T-cell (primary cell): ENCODE results near the gene OR1F1. TPM values are rescaled to one million over a fixed set of nuclear protein-coding genes. Genes with fewer than 3 reads are reported as not detected.

ENCODE experiments used
- ATAC-seq, 4 experiments: fragments of 200-7000 bp in 3 of 4; fragments of 150-1000 bp in 1 of 4; cut with Tn5 transposase; replicated peaks in 1 of 4; 1 replicate in 3 of 4; 2 replicates in 1 of 4; pipeline ENCODE4 v1.10.0; 2021; ENCODE audit warnings: moderate library complexity in 3 of 4, mild to moderate bottlenecking in 2 of 4, moderate number of reproducible peaks in 1 of 4
- CTCF ChIA-PET, 2 donors: fragments of 300-600 bp; sonication (Branson Sonifier 250); formaldehyde crosslinking; loops; one replicate each; lab custom pipeline; 2022; ENCODE audit warnings: antibody characterized with exemption in 2 of 2; lab: Charles Lee
- POLR2A ChIA-PET, 2 donors: fragments of 300-600 bp; sonication (Branson Sonifier 250); formaldehyde crosslinking; loops; one replicate each; lab custom pipeline; 2022; ENCODE audit warnings: antibody characterized with exemption in 2 of 2; lab: Charles Lee
- DNase-seq, 35 experiments: peaks; one replicate each; pipeline versions ENCODE4 v3.0.0 to v3.0.0-alpha.2; 2013 to 2023
- H3K27ac ChIP-seq: one replicate; pipeline ENCODE4 v1.5.1; 2013; ENCODE audit warnings: low read length
- H3K27me3 ChIP-seq, 2 experiments: replicated peaks in 1 of 2; 1 replicate in 1 of 2; 2 replicates in 1 of 2; pipeline versions ENCODE4 v1.6.1 to v1.7.0; 2013; ENCODE audit warnings: low read length in 1 of 2, mixed read lengths in 1 of 2; ENCODE audit not compliant: control insufficient read depth in 2 of 2, insufficient read depth in 2 of 2; ENCODE audit errors: extremely low read depth in 1 of 2
- H3K36me3 ChIP-seq, 2 donors: 1 replicate in 1 of 2; 2 replicates in 1 of 2; pipeline versions ENCODE4 v1.6.1 to v1.7.0; 2013; ENCODE audit warnings: low read length in 1 of 2; ENCODE audit not compliant: control insufficient read depth in 2 of 2, insufficient read depth in 1 of 2; ENCODE audit errors: extremely low read depth in 1 of 2
- H3K4me1 ChIP-seq, 2 experiments: 1 replicate in 1 of 2; 2 replicates in 1 of 2; pipeline versions ENCODE4 v1.6.1 to v1.7.0; 2013; ENCODE audit warnings: low read length in 2 of 2, mixed read lengths in 1 of 2; ENCODE audit not compliant: insufficient read depth in 2 of 2, control insufficient read depth in 1 of 2; ENCODE audit errors: extremely low read depth in 1 of 2
- H3K4me3 ChIP-seq, 2 donors: 1 replicate in 1 of 2; 2 replicates in 1 of 2; pipeline versions ENCODE4 v1.5.1 to v1.7.0; 2013; ENCODE audit warnings: mild to moderate bottlenecking in 2 of 2, low read length in 1 of 2, moderate library complexity in 1 of 2; ENCODE audit not compliant: control insufficient read depth in 1 of 2; ENCODE audit errors: extremely low read depth in 1 of 2
- H3K9me3 ChIP-seq: 2 replicates; pipeline ENCODE4 v1.7.0; 2013
- H3K27ac Mint-ChIP-seq, 2 donors: one replicate each; pipeline ENCODE4 v1.8.0; 2020 to 2021; ENCODE audit warnings: mild to moderate bottlenecking in 2 of 2, mixed read lengths in 2 of 2
- H3K27me3 Mint-ChIP-seq, 2 donors: one replicate each; pipeline ENCODE4 v1.8.0; 2021 to 2022; ENCODE audit warnings: mixed read lengths in 2 of 2
- H3K36me3 Mint-ChIP-seq: one replicate; pipeline ENCODE4 v1.8.0; 2021; ENCODE audit warnings: mixed read lengths
- H3K4me1 Mint-ChIP-seq, 3 donors: one replicate each; pipeline ENCODE4 v1.8.0; 2020 to 2022; ENCODE audit warnings: mixed read lengths in 3 of 3, mild to moderate bottlenecking in 1 of 3
- H3K4me3 Mint-ChIP-seq, 3 donors: one replicate each; pipeline ENCODE4 v1.8.0; 2020 to 2022; ENCODE audit warnings: mild to moderate bottlenecking in 3 of 3, mixed read lengths in 3 of 3, moderate library complexity in 3 of 3
- H3K9me3 Mint-ChIP-seq, 3 donors: one replicate each; pipeline ENCODE4 v1.8.0; 2020 to 2022; ENCODE audit warnings: mixed read lengths in 3 of 3
- WGBS: methylation state at CpG from one replicate; pipeline ENCODE4 v1.1.5; 2013; ENCODE audit warnings: missing lambda C conversion rate; ENCODE audit not compliant: insufficient coverage; 5-methylcytosine and 5-hydroxymethylcytosine counted together
- total RNA-seq, 35 experiments: library from RNA in 6 of 35; stranded (reverse) in 6 of 35; fragments of 120-200 nt in 1 of 35; gene quantifications; one replicate each; pipeline versions ENCODE4 v1.2.1 to v1.2.4 and lab custom pipeline; 2013 to 2026

OR1F1 gene
- total RNA-seq, 5 donors from 2014 or later (not counting 1 experiment from before 2014, with no cell fraction given): not detected

DNA sequence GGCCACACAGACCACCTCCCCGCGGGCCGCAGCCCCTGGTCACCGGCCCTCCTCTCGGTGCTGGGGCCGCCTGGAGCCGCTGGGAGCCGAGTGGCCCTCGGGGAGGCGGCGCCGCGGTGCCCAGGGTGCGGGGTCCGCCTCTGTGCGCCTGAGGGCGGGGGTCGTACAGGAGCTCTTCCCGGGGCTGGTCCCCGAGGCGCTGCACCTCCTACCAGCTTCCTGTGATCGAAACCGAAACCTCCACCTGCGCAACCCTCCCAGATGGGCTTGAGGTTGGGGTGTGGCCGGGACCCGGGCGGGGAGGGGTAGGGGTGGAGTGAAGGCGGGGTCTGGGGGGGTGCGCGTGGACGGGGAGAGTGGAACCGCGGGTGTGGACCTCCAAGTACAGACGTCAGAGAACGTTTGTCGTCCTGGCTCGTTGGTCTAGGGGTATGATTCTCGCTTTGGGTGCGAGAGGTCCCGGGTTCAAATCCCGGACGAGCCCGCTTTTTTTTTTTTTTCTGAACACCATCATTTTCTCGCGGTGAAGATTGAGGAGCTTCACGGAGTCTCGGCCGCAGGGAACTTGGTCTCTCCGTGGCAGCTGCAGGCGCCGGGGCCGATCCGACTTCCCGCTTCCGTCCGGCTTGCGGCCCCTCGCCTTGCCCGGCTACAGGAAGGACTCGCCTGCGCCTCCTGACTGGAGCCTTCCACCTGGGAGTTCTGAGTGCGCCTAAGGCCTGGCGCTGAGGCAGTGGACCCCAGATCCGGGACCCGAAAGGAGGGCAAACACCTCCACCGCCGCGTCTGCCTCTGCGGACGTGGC, 29.3 kb upstream of the OR1F1 start:
- POLR2A ChIA-PET: interaction anchor here (0.6 to 0.7 kb wide), 5 partner anchors 9 to 276 kb away, joined by 3 to 16 read pairs (median 7); partner anchors contain the start of gene ZNF200 (in 1 of the 2)
- H3K27ac ChIP-seq: peak overlapping the region; percentile 69
- peak overlapping the region; percentile 92 to 94 for H3K27ac Mint-ChIP-seq
- peaks cover 0 to 20% (median 2%) of the 10 kb centered on the region in 3 donors for H3K9me3 Mint-ChIP-seq
- peaks cover 22 to 31% (median 24%) of the 10 kb centered on the region in 3 donors for H3K4me1 Mint-ChIP-seq
- peak; percentile 86 to 97 (median 94) for DNase-seq
- peak overlapping the region; percentile 87 to 96 (median 91) for H3K4me3 Mint-ChIP-seq
- no peaks in the 10 kb centered on the region for H3K9me3 ChIP-seq
- no peaks in the 10 kb centered on the region for H3K36me3 Mint-ChIP-seq
- peaks cover 12 to 30% of the 10 kb centered on the region in 2 experiments for H3K4me1 ChIP-seq
- CTCF ChIA-PET: interaction anchor here (0.6 to 1.4 kb wide), 6 partner anchors 8 to 906 kb away, joined by 3 to 13 read pairs (median 4); no protein-coding TSS in a partner anchor
- no peaks in the 10 kb centered on the region for H3K27me3 Mint-ChIP-seq
- H3K4me3 ChIP-seq: peak overlapping the region; percentile 57 to 75
- H3K36me3 ChIP-seq: no peaks in the 10 kb centered on the region
- peak; percentile 89 to 93 (median 92) for ATAC-seq
- 1% methylated on average over 65 of the region's 70 CpGs for WGBS
- peaks cover 0 to 7% of the 10 kb centered on the region in 2 experiments for H3K27me3 ChIP-seq

DNA sequence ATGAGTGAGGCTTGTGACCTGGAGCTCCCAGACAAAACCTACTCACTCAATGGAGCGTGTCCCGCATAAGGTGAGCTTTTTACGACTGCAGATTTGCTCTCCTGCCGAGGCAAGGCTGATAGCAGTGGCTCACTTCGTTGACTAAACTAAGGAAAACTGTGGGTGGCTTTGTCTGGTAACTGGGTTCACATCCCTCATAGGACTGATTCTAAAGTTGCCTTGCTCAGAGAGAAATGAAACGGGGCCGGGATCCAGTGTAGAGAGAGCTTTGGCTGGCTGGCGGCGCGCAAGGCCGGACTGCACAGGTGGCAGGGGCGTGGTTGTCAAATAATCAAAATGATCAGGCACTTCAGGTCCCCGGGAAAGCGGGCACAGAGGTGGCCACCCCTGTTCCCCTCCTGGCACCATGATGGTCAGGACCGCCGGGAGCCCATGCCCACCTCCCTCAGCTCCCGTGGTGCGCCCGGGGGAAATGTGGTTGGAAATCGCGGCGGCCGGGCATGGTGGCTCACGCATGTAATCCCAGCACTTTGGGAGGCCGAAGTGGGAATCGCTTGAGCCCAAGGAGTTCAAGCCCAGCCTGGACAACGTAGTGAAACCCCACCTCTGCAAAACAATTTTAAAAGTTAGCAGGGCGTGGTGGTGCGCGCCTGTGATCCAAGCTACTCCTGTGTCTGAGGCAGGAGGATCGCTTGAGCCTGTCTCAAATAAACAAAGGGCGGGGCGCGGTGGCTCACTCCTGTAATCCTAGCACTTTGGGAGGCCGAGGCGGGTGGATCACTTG, 26.6 kb upstream of the OR1F1 start:
- H3K27ac Mint-ChIP-seq: peak overlapping the region in 1 of 2 donors; percentile 22

DNA sequence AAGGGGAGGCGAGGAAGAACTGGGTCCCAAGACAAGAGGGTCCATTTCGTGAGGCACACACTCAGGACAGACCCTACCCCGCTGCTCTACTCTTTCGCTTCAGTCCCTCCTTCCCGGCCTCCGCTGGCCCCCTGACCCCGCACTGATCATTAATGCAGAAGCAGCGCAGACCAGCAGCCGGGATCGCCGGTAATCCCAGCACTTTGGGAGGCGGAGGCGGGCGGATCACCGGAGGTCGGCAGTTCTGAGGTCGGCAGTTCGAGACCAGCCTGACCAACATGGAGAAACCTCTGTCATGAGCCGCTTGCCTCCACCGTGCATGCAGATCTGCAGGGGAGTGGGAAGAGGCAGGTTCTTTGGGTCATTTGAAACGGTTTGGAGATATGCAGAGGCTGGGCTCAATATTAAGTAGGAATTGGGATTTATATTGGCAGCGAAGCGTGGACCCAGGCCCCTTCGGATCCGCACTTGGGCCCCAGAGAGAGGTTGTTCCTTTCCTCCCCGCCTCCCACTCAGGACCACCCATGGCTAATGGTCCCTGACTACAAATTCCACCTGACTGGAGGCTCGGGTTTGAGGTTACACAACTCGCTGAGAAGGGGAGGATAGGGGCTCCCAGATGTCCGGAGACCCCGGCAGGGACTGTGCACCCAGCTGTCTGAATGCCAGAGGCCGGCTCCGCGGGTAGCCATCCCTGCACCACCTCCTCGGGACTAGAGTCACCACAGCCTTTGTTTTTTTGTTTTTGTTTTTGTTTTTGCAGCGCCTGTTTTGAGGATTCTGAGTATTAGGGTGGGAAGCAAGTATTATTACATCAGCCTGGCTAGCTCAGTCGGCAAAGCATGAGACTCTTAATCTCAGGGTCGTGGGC, 23.6 kb upstream of the OR1F1 start:
- Mint-ChIP-seq H3K27ac (no peak overlapping the region), H3K9me3 (no peaks in the 10 kb centered on the region), H3K27me3 (no peaks in the 10 kb centered on the region), H3K4me1 (peaks cover 13 to 20% (median 13%) of the 10 kb centered on the region in 3 donors), H3K4me3 (no peak overlapping the region), H3K36me3 (no peaks in the 10 kb centered on the region)
- Histone ChIP-seq H3K4me3 (no peak overlapping the region), H3K27ac (no peak overlapping the region), H3K4me1 (peaks cover 4 to 18% of the 10 kb centered on the region in 2 experiments), H3K27me3 (peaks cover 4 to 8% of the 10 kb centered on the region in 2 experiments), H3K9me3 (no peaks in the 10 kb centered on the region), H3K36me3 (no peaks in the 10 kb centered on the region)
- ChIA-PET POLR2A (no interaction called here), CTCF (no interaction called here)
- 87% methylated on average over 23 of the region's 37 CpGs for WGBS
- DNase-seq (no peak), ATAC-seq (no peak)

More for the DNA sequence above, 26.6 kb upstream of the OR1F1 start:
- POLR2A ChIA-PET: interaction anchor here in 1 of 2 donors (0.6 kb wide), 1 partner anchor 86 kb away, joined by 3 read pairs; no protein-coding TSS in a partner anchor
- Mint-ChIP-seq H3K36me3 (no peaks in the 10 kb centered on the region), H3K4me1 (peaks cover 28 to 37% (median 33%) of the 10 kb centered on the region in 3 donors), H3K4me3 (peak overlapping the region in 2 of 3 donors; percentile 39 to 63), H3K9me3 (peaks cover 0 to 8% (median 0%) of the 10 kb centered on the region in 3 donors), H3K27me3 (no peaks in the 10 kb centered on the region)
- Histone ChIP-seq H3K27me3 (peaks cover 0 to 11% of the 10 kb centered on the region in 2 experiments), H3K9me3 (no peaks in the 10 kb centered on the region), H3K36me3 (no peaks in the 10 kb centered on the region), H3K27ac (no peak overlapping the region), H3K4me3 (no peak overlapping the region), H3K4me1 (peaks cover 17 to 38% of the 10 kb centered on the region in 2 experiments)
- CTCF ChIA-PET: interaction anchor here in 1 of 2 donors (0.6 to 0.7 kb wide), 2 partner anchors 9 kb away, joined by 3 to 9 read pairs; no protein-coding TSS in a partner anchor
- ATAC-seq (no peak), DNase-seq (no peak)
- 93% methylated on average over 27 of the region's 36 CpGs for WGBS

DNA sequence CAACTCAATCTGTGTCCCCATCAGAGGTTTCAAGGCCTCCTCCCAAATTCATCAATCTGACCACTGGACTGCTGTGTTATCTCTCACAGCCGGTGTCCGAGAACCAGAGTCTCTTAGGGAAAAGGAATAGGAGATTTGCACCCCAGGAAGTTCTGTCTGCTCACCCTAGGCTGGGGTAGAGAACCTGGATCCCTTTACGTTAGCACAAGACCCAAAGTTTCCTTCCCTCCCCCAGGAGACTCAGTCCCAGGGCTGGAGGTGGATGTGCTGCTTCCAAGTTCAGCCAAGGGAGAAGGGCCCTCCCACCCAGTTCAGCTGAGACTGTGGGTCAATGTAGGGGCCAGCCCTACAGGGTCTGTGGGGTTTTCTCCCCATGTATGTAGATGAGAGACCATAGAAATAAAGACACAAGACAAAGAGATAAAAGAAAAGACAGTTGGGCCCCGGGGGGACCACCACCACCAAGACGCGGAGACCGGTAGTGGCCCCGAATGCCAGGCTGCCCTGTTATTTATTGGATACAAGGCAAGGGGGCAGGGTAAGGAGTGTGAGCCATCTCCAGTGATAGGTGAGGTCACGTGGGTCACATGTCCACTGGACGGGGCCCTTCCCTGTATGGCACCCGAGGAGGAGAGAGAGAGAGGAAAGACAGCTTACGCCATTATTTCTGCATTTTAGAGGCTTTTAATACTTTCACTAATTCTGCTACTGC, 22.7 kb upstream of the OR1F1 start:
- ChIA-PET CTCF (interaction anchor here in 1 of 2 donors (1.2 kb wide), 1 partner anchor 15 kb away, joined by 4 read pairs; no protein-coding TSS in a partner anchor), POLR2A (no interaction called here)
- peak overlapping the region; percentile 34 to 54 for H3K4me3 ChIP-seq
- Mint-ChIP-seq H3K27me3 (no peaks in the 10 kb centered on the region), H3K4me3 (peak overlapping the region; percentile 39 to 69 (median 47)), H3K27ac (peak overlapping the region; percentile 72 to 79), H3K4me1 (peaks cover 9 to 11% (median 9%) of the 10 kb centered on the region in 3 donors), H3K9me3 (no peaks in the 10 kb centered on the region), H3K36me3 (no peaks in the 10 kb centered on the region)
- no peak overlapping the region for H3K27ac ChIP-seq
- ATAC-seq (no peak), DNase-seq (no peak)
- peaks cover 4 to 10% of the 10 kb centered on the region in 2 experiments for H3K4me1 ChIP-seq
- H3K9me3 ChIP-seq: no peaks in the 10 kb centered on the region
- peaks cover 10 to 12% of the 10 kb centered on the region in 2 experiments for H3K27me3 ChIP-seq
- H3K36me3 ChIP-seq: no peaks in the 10 kb centered on the region
- 98% methylated on average over 5 of the region's 12 CpGs for WGBS

- DNase-seq (no peak), ATAC-seq (no peak)
- Mint-ChIP-seq H3K36me3 (no peaks in the 10 kb centered on the region), H3K4me3 (no peak overlapping the region), H3K9me3 (no peaks in the 10 kb centered on the region), H3K27ac (peak overlapping the region in 1 of 2 donors; percentile 28), H3K4me1 (peaks cover 15 to 20% (median 17%) of the 10 kb centered on the region in 3 donors), H3K27me3 (peaks cover 7 to 9% of the 10 kb centered on the region in 2 donors)
- Histone ChIP-seq H3K27me3 (peaks cover 10 to 24% of the 10 kb centered on the region in 2 experiments), H3K36me3 (no peaks in the 10 kb centered on the region), H3K27ac (no peak overlapping the region), H3K4me1 (peaks cover 4 to 21% of the 10 kb centered on the region in 2 experiments), H3K9me3 (no peaks in the 10 kb centered on the region), H3K4me3 (no peak overlapping the region)
- ChIA-PET POLR2A (no interaction called here), CTCF (interaction anchor here in 1 of 2 donors (0.7 to 1.2 kb wide), 3 partner anchors 16 to 135 kb away, joined by 3 to 4 read pairs (median 3); no protein-coding TSS in a partner anchor)
- WGBS: 60% methylated on average over 1 of the region's 1 CpG
Measured at GRCh38 chr16:3166505-3166886, 21.5 kb upstream of the OR1F1 start.
